Measurements from ENCODE around the gene KLHDC10.

DNA sequence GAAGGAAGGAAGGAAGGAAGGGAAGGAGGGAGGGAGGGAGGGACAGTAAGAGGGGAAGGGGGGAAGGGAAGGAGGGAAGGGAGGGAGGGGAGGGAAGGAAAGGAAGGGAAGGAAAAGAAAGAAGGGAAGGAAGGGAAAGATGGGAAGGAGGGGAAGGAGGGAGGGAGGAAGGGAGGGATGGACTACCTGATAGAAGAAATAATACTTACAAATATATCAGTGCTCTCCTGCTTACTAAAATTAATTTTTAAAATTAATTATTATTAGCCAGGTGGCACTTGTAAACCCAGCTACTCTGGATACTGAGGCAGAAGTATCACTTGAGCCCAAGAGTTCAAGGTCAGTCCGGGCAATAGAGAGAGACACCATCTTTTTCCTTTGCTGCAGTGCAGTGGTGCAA lies 37.6 kb upstream of the KLHDC10 start:
- TF ChIP-seq, protein P1, sequence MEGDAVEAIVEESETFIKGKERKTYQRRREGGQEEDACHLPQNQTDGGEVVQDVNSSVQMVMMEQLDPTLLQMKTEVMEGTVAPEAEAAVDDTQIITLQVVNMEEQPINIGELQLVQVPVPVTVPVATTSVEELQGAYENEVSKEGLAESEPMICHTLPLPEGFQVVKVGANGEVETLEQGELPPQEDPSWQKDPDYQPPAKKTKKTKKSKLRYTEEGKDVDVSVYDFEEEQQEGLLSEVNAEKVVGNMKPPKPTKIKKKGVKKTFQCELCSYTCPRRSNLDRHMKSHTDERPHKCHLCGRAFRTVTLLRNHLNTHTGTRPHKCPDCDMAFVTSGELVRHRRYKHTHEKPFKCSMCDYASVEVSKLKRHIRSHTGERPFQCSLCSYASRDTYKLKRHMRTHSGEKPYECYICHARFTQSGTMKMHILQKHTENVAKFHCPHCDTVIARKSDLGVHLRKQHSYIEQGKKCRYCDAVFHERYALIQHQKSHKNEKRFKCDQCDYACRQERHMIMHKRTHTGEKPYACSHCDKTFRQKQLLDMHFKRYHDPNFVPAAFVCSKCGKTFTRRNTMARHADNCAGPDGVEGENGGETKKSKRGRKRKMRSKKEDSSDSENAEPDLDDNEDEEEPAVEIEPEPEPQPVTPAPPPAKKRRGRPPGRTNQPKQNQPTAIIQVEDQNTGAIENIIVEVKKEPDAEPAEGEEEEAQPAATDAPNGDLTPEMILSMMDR (conservative IDR thresholded peaks at IDR 0.05; ENCODE audit: low read depth in 2 of 2), result no peak
- TF ChIP-seq CREB1 (CRISPR knock-in tag; IDR thresholded peaks at IDR 0.05; ENCODE audit: low read depth) (no peak), POLR2AphosphoS5 (IDR thresholded peaks at IDR 0.05; ENCODE audit: low read depth) (no peak), EZH2 (IDR thresholded peaks at IDR 0.05; ENCODE audit: low read depth, unreplicated experiment) (no peak)
